Fibroblast of peridontal ligament (primary cell): Measurements from ENCODE around the gene PCP4.
"Not testable (repeated sequence)": the region's sequence is repeated elsewhere in the genome, so short reads cannot be mapped to it uniquely, and the experiment has no call there.

Experiments used
- DNase-seq: peaks from one replicate; pipeline ENCODE4 v3.0.0-alpha.2; 2010; ENCODE audit errors: extremely low read depth

PCP4 gene

GRCh38 chr21:39863111-39863510 lies 4.1 kb upstream of the PCP4 start:
- DNase-seq: no peak

- no peak for DNase-seq
These were observed 1.1 kb upstream of the PCP4 start for GRCh38 chr21:39866093-39866492.

GRCh38 chr21:39869141-39869818 lies 2.0 kb downstream of the PCP4 start:
- no peak for DNase-seq

GRCh38 chr21:39873687-39874086 lies 6.4 kb downstream of the PCP4 start:
- no peak for DNase-seq

- no peak for DNase-seq
These were observed 7.0 kb downstream of the PCP4 start for GRCh38 chr21:39874206-39874605.

GRCh38 chr21:39874759-39875158 lies 7.5 kb downstream of the PCP4 start:
- DNase-seq: no peak

- no peak for DNase-seq
These were observed 14.4 kb downstream of the PCP4 start for GRCh38 chr21:39881661-39882060.

GRCh38 chr21:39882151-39882838 lies 15.1 kb downstream of the PCP4 start:
- no peak for DNase-seq

GRCh38 chr21:39882839-39883195 lies 15.6 kb downstream of the PCP4 start:
- DNase-seq: no peak

- DNase-seq: no peak
These were observed 18.0 kb downstream of the PCP4 start for GRCh38 chr21:39885119-39885848.

GRCh38 chr21:39888848-39889247 lies 21.6 kb downstream of the PCP4 start:
- no peak for DNase-seq

- no peak for DNase-seq
These were observed 23.9 kb downstream of the PCP4 start for GRCh38 chr21:39891111-39891510.

- DNase-seq: not testable (repeated sequence)
These were observed 24.6 kb downstream of the PCP4 start for GRCh38 chr21:39891863-39892262.

GRCh38 chr21:39900491-39900890 lies 33.3 kb downstream of the PCP4 start:
- DNase-seq: no peak

GRCh38 chr21:39900911-39901310 lies 33.7 kb downstream of the PCP4 start:
- no peak for DNase-seq

GRCh38 chr21:39902986-39903385 lies 35.7 kb downstream of the PCP4 start:
- no peak for DNase-seq

GRCh38 chr21:39904457-39904856 lies 37.2 kb downstream of the PCP4 start:
- DNase-seq: no peak

GRCh38 chr21:39908265-39908923 lies 41.2 kb downstream of the PCP4 start:
- no peak for DNase-seq

GRCh38 chr21:39911286-39912199 lies 44.3 kb downstream of the PCP4 start:
- DNase-seq: no peak

- DNase-seq: no peak
These were observed 46.6 kb downstream of the PCP4 start for GRCh38 chr21:39913706-39914305.

- DNase-seq: no peak
These were observed 48.6 kb downstream of the PCP4 start for GRCh38 chr21:39915881-39916280.
